AG04450 (cell line): ENCODE results near the gene MAD2L1BP. TPM values are rescaled to one million over a fixed set of nuclear protein-coding genes. Genes with fewer than 3 reads are reported as not detected.

Experiments
- CTCF ChIA-PET: fragments of 300-600, 350-600 bp; formaldehyde crosslinking; extraction: SDS; loops from one replicate; lab custom pipeline; 2022; ENCODE audit warnings: antibody characterized with exemption, inconsistent platforms; lab: Charles Lee
- POLR2A ChIA-PET: fragments of 350-600 bp; formaldehyde crosslinking; extraction: SDS; loops from one replicate; lab custom pipeline; 2021; ENCODE audit warnings: antibody characterized with exemption, inconsistent platforms; lab: Yijun Ruan, JAX
- DNase-seq: peaks from one replicate; pipeline ENCODE4 v3.0.0-alpha.2; 2011; ENCODE audit warnings: low read depth, low spot score
- H3K27ac ChIP-seq: one replicate; pipeline ENCODE4 v1.5.1; 2012; ENCODE audit warnings: low read depth, low read length, control low read depth
- H3K27me3 ChIP-seq: one replicate; pipeline ENCODE4 v1.6.0; 2012; ENCODE audit warnings: low read length; ENCODE audit not compliant: control insufficient read depth, insufficient read depth
- H3K4me3 ChIP-seq: 2 replicates; pipeline ENCODE4 v1.5.1; 2011; ENCODE audit warnings: mild to moderate bottlenecking, low read depth, low read length, control low read depth
- H3K9me3 ChIP-seq: 2 replicates; pipeline ENCODE4 v1.5.1; 2012; ENCODE audit warnings: low read length; ENCODE audit not compliant: control insufficient read depth, insufficient read depth
- CTCF ChIP-seq: IDR thresholded peaks from 2 replicates; pipeline ENCODE4 v1.5.1; 2011; ENCODE audit warnings: low read depth, low read length, control low read depth, inconsistent platforms
- polyA plus RNA-seq: library from polyadenylated mRNA; depleted of rRNA; stranded (reverse); fragments of >200 nt; gene quantifications from 2 replicates; pipeline ENCODE4 v1.2.3, GENCODE V29; 2011

The MAD2L1BP gene
- polyA plus RNA-seq, 1 experiment, result 37.1 TPM

GRCh38 chr6:43625393-43625992 lies 10.1 kb upstream of the MAD2L1BP start:
- CTCF ChIA-PET, result no interaction called here
- Histone ChIP-seq H3K27ac (no peak overlapping the region), H3K9me3 (no peaks in the 10 kb centered on the region; the same call in 1 of the 2 replicates), H3K27me3 (no peaks in the 10 kb centered on the region), H3K4me3 (no peak overlapping the region)
- TF ChIP-seq CTCF, result no peak
- no peak for DNase-seq
- POLR2A ChIA-PET, result no interaction called here

GRCh38 chr6:43627008-43627825 lies 8.4 kb upstream of the MAD2L1BP start:
- peak overlapping the region; percentile 49 for H3K4me3 ChIP-seq
- ChIA-PET POLR2A (interaction anchor here (0.5 to 0.7 kb wide), 4 partner anchors 8 to 502 kb away, joined by 3 to 4 read pairs (median 3); no protein-coding TSS in a partner anchor), CTCF (interaction anchor here (0.6 to 1.0 kb wide), 4 partner anchors 18 to 452 kb away, joined by 3 read pairs; partner anchors contain the start of gene VEGFA)
- peak overlapping the region; percentile 86 for H3K27ac ChIP-seq
- peak; percentile 96 for DNase-seq
- no peak for TF ChIP-seq CTCF
- H3K27me3 ChIP-seq, result no peaks in the 10 kb centered on the region
- no peaks in the 10 kb centered on the region; the same call in 1 of the 2 replicates for H3K9me3 ChIP-seq

GRCh38 chr6:43628393-43629103 lies 7.1 kb upstream of the MAD2L1BP start:
- Histone ChIP-seq H3K27me3 (no peaks in the 10 kb centered on the region), H3K27ac (peak overlapping the region; percentile 86), H3K4me3 (peak overlapping the region; percentile 84), H3K9me3 (no peaks in the 10 kb centered on the region; the same call in 1 of the 2 replicates)
- DNase-seq, result no peak
- TF ChIP-seq CTCF, result no peak
- ChIA-PET CTCF (interaction anchor here (1.3 to 1.7 kb wide), 2 partner anchors 21 to 450 kb away, joined by 3 to 5 read pairs; no protein-coding TSS in a partner anchor), POLR2A (interaction anchor here (0.7 to 1.9 kb wide), 10 partner anchors 15 to 618 kb away, joined by 3 to 14 read pairs (median 5); partner anchors contain the start of genes HSP90AB1, POLH, POLR1C and RSPH9)

- Histone ChIP-seq H3K9me3 (no peaks in the 10 kb centered on the region; the same call in 1 of the 2 replicates), H3K27me3 (no peaks in the 10 kb centered on the region), H3K4me3 (peak within 1 kb of the TSS; percentile 84), H3K27ac (peak within 1 kb of the TSS; percentile 96)
- TF ChIP-seq CTCF, result no peak
- CTCF ChIA-PET, result interaction anchor here (0.7 to 1.7 kb wide), 3 partner anchors 20 to 450 kb away, joined by 3 to 5 read pairs (median 3); no protein-coding TSS in a partner anchor
- peak; percentile 97 for DNase-seq
- POLR2A ChIA-PET, result interaction anchor here (0.5 to 1.9 kb wide), 15 partner anchors 10 to 716 kb away, joined by 3 to 14 read pairs (median 4); partner anchors contain the start of genes HSP90AB1, POLH, POLR1C and RSPH9
Observed at GRCh38 chr6:43629104-43629504, 6.5 kb upstream of the MAD2L1BP start, which contains the start of gene GTPBP2. Gene GTPBP2, minus strand, starts transcription at chr6:43629264. Its CDS starts 102 bp downstream, at chr6:43629162.
